Activated CD8-positive, alpha-beta T cell treated with anti-CD3 and anti-CD28 coated beads for 36 hours (primary cell): ENCODE results near the gene IARS1. TPM values are rescaled to one million over a fixed set of nuclear protein-coding genes. Genes with fewer than 3 reads are reported as not detected.
A peak's percentile ranks its signal among the peaks of the same experiment; 100 is the strongest.

Experiments
- ATAC-seq: fragments of 200-7000 bp; cut with Tn5 transposase; one replicate; pipeline ENCODE4 v1.10.0; 2021; ENCODE audit warnings: mild to moderate bottlenecking, moderate library complexity
- CTCF ChIA-PET: fragments of 350-600 bp; sonication (Branson Sonifier 250); formaldehyde crosslinking; loops from one replicate; lab custom pipeline; 2021; ENCODE audit warnings: antibody characterized with exemption; lab: Charles Lee
- POLR2A ChIA-PET: fragments of 350-600 bp; sonication (Branson Sonifier 250); formaldehyde crosslinking; loops from one replicate; lab custom pipeline; 2021; ENCODE audit warnings: antibody characterized with exemption; lab: Charles Lee
- DNase-seq: peaks from one replicate; pipeline ENCODE4 v3.0.0-alpha.2; 2020
- H3K27ac Mint-ChIP-seq: one replicate; pipeline ENCODE4 v1.8.0; 2021; ENCODE audit warnings: mild to moderate bottlenecking, mixed read lengths
- H3K27me3 Mint-ChIP-seq: one replicate; pipeline ENCODE4 v1.8.0; 2021; ENCODE audit warnings: mixed read lengths
- H3K36me3 Mint-ChIP-seq: one replicate; pipeline ENCODE4 v1.8.0; 2021; ENCODE audit warnings: low read depth, mixed read lengths
- H3K4me1 Mint-ChIP-seq: one replicate; pipeline ENCODE4 v1.8.0; 2021; ENCODE audit warnings: low read depth, mixed read lengths
- H3K4me3 Mint-ChIP-seq: one replicate; pipeline ENCODE4 v1.8.0; 2021; ENCODE audit warnings: mild to moderate bottlenecking, moderate library complexity, mixed read lengths
- H3K9me3 Mint-ChIP-seq: one replicate; pipeline ENCODE4 v1.8.0; 2021; ENCODE audit warnings: mixed read lengths
- intact Hi-C: fragments of 100-400 bp; cut with micrococcal nuclease; formaldehyde crosslinking; loops from one replicate; pipeline ENCODE4 v1.10.0; 2022
- microRNA-seq: library from miRNA; unstranded; fragments of <30 nt; microRNA quantifications from one replicate; pipeline ENCODE4 v1.2.0, GENCODE V29; 2022; ENCODE audit warnings: borderline microRNAs expressed, borderline replicate concordance
- total RNA-seq, 2 experiments: library from RNA; stranded (reverse); gene quantifications; one replicate each; pipeline ENCODE4 v1.2.3, GENCODE V29; 2021
- TF ChIP-seq, protein P1 (sequence below): fragments of 200-600 bp; IDR thresholded peaks from one replicate; pipeline ENCODE4 v1.8.0; 2022; ENCODE audit warnings: antibody characterized with exemption, mild to moderate bottlenecking

The IARS1 gene
- total RNA-seq, 2 experiments from 2014 or later, result 247 to 251 TPM

DNA sequence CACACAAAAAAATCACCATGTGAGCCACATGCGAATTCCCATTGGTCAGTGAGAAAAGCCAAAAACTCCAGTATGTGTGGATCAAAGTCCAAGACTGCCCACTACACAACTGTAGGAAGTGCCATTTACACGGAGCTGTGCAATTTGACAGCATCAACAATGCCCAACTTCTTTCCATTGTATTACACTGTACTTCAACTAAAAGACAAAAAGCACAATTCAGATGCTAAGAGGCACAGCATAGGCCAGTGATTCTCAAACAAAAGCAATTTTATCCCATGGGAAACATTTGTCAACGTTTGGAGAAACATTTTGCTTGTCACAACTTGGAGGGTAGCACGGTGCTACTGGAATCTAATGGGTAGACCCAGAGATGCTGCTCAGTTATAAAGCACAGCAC lies 39.8 kb downstream of the IARS1 start:
- H3K27me3 Mint-ChIP-seq, result no peaks in the 10 kb centered on the region
- POLR2A ChIA-PET, result interaction anchor here (0.9 to 1.6 kb wide), 4 partner anchors 10 to 34 kb away, joined by 3 to 7 read pairs (median 4); no protein-coding TSS in a partner anchor
- DNase-seq, result no peak
- no peak overlapping the region for H3K27ac Mint-ChIP-seq
- H3K36me3 Mint-ChIP-seq, result peaks cover 57% of the 10 kb centered on the region
- H3K4me3 Mint-ChIP-seq, result no peak overlapping the region
- TF ChIP-seq, protein P1, sequence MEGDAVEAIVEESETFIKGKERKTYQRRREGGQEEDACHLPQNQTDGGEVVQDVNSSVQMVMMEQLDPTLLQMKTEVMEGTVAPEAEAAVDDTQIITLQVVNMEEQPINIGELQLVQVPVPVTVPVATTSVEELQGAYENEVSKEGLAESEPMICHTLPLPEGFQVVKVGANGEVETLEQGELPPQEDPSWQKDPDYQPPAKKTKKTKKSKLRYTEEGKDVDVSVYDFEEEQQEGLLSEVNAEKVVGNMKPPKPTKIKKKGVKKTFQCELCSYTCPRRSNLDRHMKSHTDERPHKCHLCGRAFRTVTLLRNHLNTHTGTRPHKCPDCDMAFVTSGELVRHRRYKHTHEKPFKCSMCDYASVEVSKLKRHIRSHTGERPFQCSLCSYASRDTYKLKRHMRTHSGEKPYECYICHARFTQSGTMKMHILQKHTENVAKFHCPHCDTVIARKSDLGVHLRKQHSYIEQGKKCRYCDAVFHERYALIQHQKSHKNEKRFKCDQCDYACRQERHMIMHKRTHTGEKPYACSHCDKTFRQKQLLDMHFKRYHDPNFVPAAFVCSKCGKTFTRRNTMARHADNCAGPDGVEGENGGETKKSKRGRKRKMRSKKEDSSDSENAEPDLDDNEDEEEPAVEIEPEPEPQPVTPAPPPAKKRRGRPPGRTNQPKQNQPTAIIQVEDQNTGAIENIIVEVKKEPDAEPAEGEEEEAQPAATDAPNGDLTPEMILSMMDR, result no peak
- intact Hi-C loops, result no loop called here
- H3K9me3 Mint-ChIP-seq, result no peaks in the 10 kb centered on the region
- ATAC-seq, result no peak
- CTCF ChIA-PET, result interaction anchor here (0.8 to 1.9 kb wide), 2 partner anchors 114 kb away, joined by 3 to 6 read pairs; no protein-coding TSS in a partner anchor
- H3K4me1 Mint-ChIP-seq, result no peaks in the 10 kb centered on the region

GRCh38 chr9:92247981-92248380 lies 45.5 kb downstream of the IARS1 start:
- H3K27ac Mint-ChIP-seq, result no peak overlapping the region
- H3K36me3 Mint-ChIP-seq, result peaks cover 68% of the 10 kb centered on the region
- TF ChIP-seq, protein P1, result no peak
- no peak for DNase-seq
- intact Hi-C loops, result no loop called here
- POLR2A ChIA-PET, result interaction anchor here (1.4 kb wide), 1 partner anchor 31 kb away, joined by 7 read pairs; no protein-coding TSS in a partner anchor
- H3K4me1 Mint-ChIP-seq, result no peaks in the 10 kb centered on the region
- no peaks in the 10 kb centered on the region for H3K9me3 Mint-ChIP-seq
- ATAC-seq, result no peak
- H3K4me3 Mint-ChIP-seq, result no peak overlapping the region
- CTCF ChIA-PET, result no interaction called here
- H3K27me3 Mint-ChIP-seq, result no peaks in the 10 kb centered on the region

DNA sequence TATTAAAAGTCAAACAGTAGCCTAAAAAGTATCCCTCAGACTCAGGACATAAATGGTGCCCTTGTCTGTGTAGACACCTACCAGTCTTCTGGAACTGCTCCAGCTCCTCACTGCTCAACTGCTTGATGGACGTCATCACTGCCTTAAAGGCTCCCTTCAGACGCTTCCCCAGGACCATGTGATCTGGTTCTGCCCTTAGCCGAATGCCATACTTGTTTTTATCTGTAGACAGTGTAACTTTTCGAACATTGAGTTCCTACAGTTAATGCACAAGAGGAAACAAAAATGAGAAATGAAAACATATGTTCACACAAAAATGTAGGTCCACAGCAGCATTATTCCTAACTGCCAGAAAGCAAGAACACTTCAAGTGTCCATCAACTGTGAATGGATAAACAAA lies 46.2 kb downstream of the IARS1 start:
- TF ChIP-seq, protein P1, result no peak
- Mint-ChIP-seq H3K4me1 (no peaks in the 10 kb centered on the region), H3K9me3 (no peaks in the 10 kb centered on the region), H3K36me3 (peaks cover 72% of the 10 kb centered on the region), H3K4me3 (no peak overlapping the region), H3K27ac (no peak overlapping the region), H3K27me3 (no peaks in the 10 kb centered on the region)
- no peak for ATAC-seq
- POLR2A ChIA-PET, result no interaction called here
- intact Hi-C loops, result no loop called here
- CTCF ChIA-PET, result no interaction called here
- no peak for DNase-seq

GRCh38 chr9:92245005-92245797 lies 48.3 kb downstream of the IARS1 start:
- intact Hi-C loops, result no loop called here
- H3K27ac Mint-ChIP-seq, result no peak overlapping the region
- H3K4me3 Mint-ChIP-seq, result no peak overlapping the region
- ChIA-PET CTCF (interaction anchor here (0.6 to 1.6 kb wide), 3 partner anchors 11 to 105 kb away, joined by 3 to 4 read pairs (median 3); no protein-coding TSS in a partner anchor), POLR2A (interaction anchor here (0.7 to 1.3 kb wide), 2 partner anchors 35 to 143 kb away, joined by 3 to 5 read pairs; no protein-coding TSS in a partner anchor)
- no peak for DNase-seq
- H3K9me3 Mint-ChIP-seq, result no peaks in the 10 kb centered on the region
- no peak for ATAC-seq
- H3K36me3 Mint-ChIP-seq, result peaks cover 81% of the 10 kb centered on the region
- H3K4me1 Mint-ChIP-seq, result no peaks in the 10 kb centered on the region
- no peaks in the 10 kb centered on the region for H3K27me3 Mint-ChIP-seq
- TF ChIP-seq, protein P1, result no peak

Small RNA genes within 50 kb of the gene (microRNA-seq; reads per million reads assigned to microRNA genes)
- gene MIR3651, result 3.9 reads per million, percentile 13 among the genes with 10 or more reads in this experiment

Other genes starting within 250 kb of the IARS1 start
- 10 to 100 TPM; 39.6 to 39.8 TPM for gene SPTLC1, start 178.3 kb downstream of the IARS1 start, total RNA-seq
- gene NOL8, start 31.7 kb upstream of the IARS1 start, total RNA-seq, result 10 to 100 TPM; 44.1 to 46.5 TPM
- 10 to 100 TPM; 22.5 to 28.7 TPM for gene CENPP, start 32.3 kb upstream of the IARS1 start, total RNA-seq
- gene OGN, start 110.9 kb upstream of the IARS1 start, total RNA-seq, result not detected
- gene OMD, start 130.8 kb upstream of the IARS1 start, total RNA-seq, result not detected
- gene ASPN, start 188.8 kb upstream of the IARS1 start, total RNA-seq, result not detected
- gene ECM2, start 242.3 kb upstream of the IARS1 start, total RNA-seq, result not detected